GM21447 (cell line): Measurements from ENCODE around the gene MAP3K5.
"Not testable (repeated sequence)": the region's sequence is repeated elsewhere in the genome, so short reads cannot be mapped to it uniquely, and the experiment has no call there.

Experiments
- ATAC-seq: cut with Tn5 transposase; IDR thresholded peaks from one replicate; pipeline ENCODE4 v1.9.1; 2021; ENCODE audit not compliant: unreplicated experiment

MAP3K5 gene

DNA sequence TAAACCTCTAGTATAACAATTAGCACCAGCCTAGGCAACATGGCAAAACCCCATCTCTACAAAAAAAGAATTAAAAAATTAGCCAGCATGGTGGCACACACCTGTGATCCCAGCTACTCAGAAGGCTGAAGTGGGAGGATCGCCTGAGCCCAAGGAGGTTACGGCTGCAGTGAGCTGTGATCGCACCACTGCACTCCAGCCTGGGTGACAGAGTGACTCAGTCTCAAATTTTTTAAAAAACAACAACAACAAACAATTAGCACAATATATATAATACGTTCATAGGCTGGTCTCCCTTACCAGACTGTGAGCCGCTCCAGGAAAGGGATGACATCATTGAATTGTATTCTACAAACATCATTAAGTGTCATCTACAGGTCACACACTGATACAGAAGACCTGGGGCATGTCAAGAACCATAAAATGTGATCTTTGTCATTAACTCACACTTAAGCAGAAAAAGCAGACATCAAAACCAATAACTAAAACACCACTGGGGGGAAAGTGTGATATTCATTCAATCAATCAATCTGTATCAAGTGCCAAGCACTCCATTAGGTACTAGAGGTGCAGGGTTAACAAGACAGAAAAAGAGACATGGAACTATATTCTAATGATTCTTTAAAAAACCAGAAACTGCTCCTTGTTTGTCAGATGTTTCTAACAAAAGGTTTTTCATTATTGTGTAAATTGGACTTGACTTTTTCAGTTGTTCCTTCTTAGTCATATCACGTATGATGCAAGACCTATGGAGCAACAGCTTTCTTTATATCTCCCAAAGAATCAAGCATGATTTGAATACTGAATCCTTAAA lies 17.8 kb downstream of the MAP3K5 start:
- no peak for ATAC-seq

DNA sequence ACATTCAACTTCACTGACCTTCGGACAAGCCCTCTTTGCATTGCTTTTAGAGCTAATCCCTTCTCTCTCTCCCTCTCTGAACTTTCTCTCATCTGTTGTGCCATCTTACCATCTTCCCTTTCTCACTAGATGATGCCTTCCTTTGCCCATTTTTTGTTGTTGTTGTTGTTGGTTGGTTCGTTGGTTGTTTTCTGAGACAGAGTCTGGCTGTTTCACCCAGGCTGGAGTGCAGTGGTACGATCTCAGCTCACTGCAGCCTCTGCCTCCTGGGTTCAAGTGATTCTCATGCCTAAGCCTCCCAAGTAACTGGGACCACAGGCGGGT lies 18.8 kb downstream of the MAP3K5 start:
- ATAC-seq = no peak

DNA sequence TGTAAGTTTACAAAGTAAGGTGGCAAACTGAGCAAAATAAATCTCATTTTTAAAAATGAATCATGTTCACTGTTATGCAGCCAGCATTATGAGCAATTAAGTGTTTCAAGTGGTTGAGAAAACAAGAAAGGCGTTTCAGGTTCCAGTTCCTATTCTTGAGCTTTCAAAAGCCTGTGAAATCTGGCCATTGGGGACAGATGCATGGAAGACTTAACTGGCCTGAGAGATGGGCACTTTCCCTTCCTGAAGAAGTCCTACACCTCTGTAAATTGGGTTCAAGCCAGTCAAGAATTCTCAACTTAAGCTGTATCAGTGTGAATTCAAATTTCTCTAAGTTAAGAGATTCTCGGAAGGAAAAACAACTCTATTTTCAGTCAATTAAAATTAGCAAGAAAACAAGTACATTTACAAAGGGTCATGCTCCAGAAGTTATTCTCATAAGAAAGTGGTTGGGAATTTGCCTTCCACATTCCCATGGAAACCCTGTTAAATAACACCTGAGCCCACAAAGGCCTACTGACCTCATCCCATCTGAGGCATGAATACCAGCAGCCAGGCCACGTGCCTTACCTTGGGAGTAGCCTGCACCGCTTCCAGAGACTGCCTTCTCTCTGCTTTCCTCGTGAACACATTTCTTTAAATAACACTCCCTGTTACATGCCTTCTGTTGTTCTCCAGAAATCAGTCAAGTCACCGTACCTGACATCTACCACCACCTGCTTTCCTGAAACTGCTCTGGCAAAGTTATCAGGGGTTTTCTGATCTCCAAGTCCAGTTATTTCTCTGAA lies 19.4 kb downstream of the MAP3K5 start:
- peak; percentile 78 for ATAC-seq

DNA sequence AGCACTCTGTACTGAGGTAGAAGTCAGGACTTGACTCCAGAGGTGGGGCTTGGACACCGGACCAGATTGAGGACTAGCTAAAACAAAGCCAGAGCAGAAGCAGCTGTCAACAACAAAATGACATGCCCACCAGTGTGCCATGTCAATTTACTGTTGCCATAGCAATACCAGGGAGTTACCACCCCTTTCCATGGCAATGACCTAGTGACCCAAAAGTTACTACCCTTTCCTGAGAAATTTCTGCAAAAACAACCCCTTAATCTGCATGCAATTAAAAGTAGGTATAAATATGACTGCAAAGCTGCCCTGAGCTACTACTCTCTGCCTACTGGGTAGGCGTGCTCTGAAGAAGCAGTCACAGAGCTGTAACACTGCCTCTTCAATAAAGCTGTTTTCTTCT lies 21.0 kb downstream of the MAP3K5 start:
- ATAC-seq = no peak

DNA sequence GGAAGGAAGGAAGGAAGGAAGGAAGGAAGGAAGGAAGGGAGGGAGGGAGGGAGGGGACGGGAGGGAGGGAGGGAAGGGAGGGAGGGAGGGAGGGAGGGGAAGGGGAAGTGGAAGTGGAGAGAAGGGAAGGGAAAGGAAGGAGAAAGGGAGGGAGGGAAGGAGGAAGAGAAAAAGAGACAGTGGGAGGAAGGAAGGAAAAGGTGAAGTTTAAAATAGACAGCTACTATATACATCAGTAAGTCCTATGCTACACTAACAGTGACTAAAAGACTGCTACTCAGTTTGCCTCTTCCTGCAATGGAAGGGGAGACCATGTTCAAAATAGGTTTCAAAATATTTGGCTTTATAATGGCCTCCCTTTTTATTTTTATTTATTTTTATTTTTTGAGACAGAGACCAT lies 22.5 kb downstream of the MAP3K5 start:
- ATAC-seq = no peak

DNA sequence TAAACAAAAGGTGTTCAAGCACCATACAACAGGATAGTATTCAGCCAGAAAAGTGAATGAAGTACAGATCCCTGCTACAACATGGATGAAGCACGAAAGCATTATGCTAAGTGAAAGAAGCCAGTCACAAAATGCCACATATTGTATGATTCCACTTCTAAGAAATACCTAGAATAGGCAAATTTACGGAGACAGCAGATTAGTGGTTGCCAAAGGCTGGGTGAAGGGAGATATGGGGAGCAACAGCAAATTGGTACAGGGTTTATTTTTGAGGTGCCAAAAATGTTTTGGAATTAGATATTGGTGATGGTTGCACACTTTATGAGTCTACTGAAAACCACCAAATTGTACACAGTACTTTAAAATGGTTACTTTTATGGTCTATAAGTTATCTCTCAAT lies 23.2 kb downstream of the MAP3K5 start:
- no peak for ATAC-seq

DNA sequence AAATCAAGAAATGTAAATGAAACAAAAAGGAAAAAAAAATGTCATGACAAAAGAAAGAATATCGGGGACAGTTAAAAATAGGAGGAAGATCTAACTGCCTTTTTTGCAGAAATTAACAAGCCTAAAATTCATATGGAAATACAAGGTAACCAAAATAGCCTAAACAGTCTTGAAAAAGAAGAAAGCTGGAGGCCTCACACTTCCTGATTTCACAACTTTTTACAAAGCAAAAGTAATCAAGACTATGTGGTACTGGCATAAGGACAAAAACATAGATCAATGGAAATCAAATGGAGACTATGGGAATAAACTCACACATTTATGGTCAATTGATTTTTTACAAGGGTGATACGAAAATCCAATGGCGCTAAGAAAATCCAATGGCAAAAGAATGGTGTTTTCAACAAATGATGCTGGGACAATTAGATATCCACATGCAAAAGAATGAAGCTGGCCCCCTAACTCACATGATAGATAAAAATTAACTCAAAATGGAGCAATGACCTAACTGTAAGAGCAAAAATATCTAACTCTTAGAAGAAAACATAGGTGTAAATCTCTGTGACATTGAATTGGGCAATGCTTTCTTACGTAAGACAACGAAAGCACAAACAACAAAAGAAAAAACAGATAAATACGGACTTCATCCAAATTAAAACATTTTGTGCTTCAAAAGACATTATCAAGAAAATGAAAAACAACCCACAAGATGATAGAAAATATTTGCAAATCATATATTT lies 24.5 kb downstream of the MAP3K5 start:
- ATAC-seq = no peak

DNA sequence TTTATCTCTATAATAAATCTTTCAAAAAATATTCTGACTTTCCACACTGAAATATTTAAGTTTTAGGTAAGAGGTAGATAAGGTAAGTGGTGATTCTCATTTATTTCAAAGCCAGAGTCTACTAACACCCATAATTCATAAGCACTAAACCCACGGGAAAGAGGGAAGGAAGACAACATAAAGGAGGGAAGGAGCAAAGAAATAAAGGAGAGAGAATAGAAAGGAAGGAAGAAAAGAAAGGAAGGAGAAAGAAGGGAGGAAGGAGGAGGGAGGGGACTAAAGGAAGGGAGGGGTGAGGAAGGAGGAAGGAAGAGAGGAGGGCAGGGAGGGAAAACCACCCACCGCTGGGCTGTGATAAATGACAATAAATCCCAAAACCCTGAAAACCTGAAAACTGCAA lies 25.2 kb downstream of the MAP3K5 start:
- ATAC-seq = no peak

DNA sequence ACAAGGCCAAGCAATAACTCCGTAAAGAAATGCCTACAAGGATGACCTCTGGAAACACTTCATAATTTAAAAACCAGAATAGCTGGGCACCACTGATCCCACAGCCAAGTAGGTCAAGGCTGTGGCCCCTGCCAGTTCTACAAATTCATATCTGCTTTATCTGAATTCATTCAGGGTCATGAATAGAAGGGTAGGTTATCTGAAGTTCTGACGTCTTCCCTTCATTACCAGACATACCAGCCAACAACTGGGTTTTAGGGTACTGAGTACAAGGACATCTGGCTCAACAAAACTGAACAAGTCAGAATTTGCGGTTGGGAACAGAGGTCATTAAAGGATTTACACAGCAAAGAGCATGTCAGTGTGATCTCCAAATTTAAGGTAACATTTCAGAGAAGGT lies 26.0 kb downstream of the MAP3K5 start:
- no peak for ATAC-seq

DNA sequence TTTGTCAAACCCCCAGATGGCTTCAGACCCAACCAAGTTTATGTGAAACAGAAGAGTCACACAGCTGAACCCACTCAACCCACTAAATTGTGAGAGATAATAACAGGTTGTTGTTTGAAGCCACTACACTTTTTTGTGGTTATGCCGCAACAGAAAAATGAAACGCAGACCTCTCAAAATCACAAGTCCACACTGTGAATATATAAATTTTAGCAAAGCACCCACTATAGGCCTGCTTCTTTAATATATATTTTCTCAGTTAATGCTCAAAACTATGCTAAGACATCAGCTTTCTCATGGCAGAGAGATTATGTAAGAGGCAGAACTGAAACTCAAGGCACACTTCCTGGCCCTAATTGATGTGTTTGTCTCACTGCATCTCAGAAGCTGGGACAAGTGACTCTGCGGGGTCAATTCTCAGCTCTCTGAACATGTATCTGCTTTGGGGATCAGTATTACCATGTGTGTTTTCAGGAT lies 27.7 kb downstream of the MAP3K5 start:
- ATAC-seq = peak; percentile 48

DNA sequence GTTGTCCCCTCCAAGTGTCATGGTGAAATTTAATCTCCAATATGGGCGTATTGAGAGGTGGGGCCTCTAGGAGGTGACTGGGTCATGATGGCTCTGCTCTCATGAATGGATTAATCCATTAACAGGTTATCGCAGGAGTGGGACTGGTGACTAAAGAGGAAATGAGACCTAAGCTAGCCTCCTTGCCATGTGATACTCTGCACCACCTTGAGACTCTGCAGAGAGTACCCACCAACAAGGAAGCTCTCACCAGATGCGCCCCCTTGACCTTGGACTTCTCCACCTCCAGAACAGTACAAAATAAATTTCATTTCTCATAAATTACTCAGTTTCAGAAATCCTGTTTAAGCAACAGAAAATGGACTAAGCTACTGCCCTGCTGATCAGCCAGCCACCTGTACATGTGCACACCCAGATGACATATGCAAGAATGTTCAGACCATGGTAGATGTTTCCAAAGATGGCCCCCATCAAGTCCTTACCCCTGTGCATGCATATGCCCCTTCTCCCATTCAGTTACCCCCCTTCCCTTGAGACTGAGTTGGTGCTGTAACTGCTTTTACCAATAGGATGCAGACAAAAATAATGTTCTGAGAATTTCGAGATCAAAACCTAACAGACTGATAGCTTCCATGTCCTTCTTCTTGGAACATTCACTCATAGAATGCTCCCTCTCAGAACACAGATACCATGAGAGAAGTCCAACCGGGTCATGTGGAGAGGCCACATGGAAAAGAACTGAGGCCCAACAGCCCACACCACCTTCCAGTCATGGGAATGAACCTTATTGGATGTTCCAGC lies 28.4 kb downstream of the MAP3K5 start:
- ATAC-seq = peak; percentile 35

DNA sequence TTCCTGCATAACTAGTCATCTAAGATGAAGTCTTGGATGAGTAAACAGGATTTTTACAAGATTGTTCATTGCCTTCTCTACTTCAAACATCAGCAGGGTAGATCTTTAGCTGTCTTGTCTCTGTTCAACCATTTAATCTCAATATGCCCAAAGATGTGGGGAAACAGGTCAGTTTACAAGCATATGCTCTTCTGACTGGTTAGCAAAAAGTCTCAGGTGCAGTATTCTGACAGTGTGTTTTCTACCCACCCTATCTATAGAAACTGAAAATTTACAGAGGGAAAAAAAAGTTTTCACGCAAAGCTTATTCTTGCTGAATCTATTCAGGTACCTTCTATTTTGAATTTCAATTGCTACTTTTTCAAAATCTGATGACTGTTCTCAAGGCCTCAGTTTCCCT lies 29.0 kb downstream of the MAP3K5 start:
- ATAC-seq = no peak

DNA sequence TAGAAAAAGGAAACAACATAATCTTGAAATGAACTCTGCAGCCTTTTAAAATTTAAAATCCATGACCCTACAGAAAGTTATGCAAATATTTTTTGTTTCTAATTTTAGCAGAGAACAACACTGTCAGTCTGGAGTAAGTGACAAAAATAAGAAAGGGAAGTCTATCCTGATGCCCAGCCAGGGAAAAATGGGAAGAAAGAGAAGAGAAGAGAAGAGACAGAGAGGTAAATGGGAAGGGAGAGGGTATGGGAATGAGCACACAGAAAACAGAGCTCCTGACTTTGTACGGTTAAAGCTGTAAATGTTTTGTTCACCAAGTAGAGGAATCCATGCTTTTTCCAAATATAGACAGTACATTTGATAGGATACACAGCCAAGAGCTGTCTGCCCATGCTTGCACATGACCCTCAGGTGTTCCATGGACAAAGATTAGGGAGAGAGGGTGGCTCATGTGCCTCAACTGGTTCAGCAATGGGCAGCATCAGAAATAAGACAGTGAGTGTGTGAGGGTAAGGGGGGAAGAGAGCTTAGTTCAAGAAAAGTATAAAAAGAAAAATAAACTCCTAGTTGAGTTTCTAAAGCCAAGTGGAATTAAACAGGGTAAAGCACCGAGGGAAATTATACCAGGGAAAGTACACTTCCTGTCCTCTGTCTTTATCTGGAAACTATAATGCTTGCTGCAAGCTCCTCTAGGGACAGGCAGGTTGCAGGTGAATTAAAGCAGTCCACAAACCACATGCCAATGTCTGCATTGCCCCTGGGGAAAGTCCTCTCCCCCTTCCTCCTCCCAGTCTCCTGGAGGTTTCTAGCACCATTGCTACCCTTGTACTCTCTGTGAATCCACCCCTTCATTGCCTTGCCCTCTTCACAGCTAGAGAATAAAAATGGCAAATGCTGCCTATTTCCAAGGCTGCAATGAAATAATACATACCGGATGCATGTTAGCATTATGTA lies 30.0 kb downstream of the MAP3K5 start:
- ATAC-seq = no peak

DNA sequence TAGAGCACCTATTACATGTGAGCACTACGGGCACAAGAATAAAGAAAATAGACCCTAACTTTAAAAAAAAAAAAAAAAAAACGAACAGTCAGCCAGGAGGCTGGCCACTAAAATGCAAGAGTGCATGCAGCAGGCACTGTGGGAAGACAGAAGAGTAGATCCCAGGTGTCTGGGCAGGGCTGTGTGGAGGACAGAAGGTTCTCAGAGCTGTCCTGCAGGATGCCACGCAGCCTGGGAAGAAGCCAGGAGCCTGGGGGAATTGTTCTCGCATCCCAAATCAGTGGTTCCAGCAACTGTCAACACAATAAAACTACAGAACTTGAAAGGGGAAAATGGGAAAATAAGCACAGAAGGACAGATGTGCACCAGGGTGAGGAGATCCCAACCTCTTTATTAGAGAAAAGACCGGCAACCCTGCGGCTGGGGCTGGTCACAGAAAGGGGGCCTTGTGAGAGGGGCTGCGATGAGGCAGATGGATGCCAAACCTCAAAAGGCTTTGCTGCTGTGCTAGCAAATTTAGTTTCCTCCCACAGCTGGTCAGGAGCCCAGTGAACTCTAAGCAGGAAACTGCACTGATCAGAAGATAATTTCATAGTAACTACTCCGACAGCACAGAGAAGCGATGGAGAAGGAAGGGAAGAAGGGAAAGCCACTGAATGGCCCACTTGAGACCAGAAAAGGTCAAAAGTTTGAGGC lies 30.9 kb downstream of the MAP3K5 start:
- ATAC-seq = peak; percentile 31

DNA sequence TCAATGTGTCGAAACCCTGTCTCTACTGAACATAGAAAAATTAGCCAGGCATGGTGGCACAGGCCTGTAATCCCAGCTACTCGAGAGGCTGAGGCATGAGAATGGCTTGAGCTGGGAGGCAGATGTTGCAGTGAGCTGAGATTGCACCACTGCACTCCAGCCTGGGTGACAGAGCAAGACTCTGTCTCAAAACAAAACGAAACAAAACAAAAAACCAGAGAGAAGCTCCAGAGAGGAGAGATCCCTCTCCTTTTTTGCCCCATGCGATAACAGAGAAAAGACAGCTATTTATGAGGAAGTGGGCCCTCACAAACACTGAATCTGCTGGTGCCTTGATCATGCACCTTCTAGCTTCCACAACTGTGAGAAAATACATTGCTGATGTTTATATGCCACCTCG lies 31.5 kb downstream of the MAP3K5 start:
- ATAC-seq = not testable (repeated sequence)

DNA sequence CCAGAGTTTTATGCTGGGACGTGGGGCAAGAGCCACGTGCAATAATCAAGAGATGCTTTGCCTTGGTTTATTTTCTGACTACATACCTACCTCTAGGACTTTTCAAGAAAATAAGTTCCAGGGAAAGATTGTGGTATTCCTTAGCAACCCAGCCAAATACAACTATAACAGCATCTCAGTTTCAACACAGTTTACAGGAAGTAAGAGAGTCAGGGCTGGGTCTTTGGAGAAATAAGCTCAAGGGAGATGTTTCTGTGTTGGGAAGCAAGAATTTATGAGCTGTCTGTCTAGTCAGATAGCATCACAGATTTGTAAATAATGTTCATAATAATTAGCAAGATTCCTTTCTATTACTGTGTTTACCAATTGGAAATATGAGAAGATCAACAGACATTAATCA lies 35.1 kb downstream of the MAP3K5 start:
- ATAC-seq = no peak

DNA sequence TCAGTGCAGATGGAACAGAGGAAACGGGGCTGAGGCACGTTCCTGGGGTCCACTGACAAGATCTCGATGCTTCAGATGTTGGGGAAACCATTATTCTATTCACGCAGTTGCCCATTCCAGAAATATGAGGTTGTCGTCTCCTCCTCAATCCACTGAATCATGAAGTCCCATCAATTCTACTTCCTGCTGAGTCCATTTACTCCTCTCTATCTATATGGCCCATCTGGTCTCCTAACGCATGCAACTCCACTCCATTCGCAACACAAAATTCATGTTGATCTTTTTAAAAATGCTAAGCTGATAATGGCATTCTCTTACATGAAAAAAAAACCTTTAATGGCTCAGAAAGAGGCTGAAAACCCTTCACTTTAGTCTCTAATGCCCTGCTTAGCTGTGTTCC lies 37.5 kb downstream of the MAP3K5 start:
- no peak for ATAC-seq

DNA sequence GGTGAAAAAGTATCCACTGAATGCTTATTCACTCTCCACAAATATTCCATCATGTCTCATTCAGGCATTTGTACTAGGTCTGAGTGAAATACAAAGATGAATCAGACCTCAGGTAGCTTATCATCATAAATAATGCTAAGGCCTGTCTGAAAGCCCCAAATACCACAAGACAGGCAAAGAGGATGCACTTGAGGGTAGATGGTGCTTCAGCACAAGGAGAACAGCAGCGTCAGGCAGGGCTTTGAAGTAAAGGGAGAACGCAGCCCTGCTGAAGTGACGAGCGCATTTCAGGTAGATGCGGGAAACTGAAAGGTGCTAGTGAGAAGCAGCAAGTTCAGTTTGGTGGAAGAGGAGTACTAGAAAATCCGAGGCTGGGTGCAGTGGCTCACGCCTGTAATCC lies 38.7 kb downstream of the MAP3K5 start:
- no peak for ATAC-seq

DNA sequence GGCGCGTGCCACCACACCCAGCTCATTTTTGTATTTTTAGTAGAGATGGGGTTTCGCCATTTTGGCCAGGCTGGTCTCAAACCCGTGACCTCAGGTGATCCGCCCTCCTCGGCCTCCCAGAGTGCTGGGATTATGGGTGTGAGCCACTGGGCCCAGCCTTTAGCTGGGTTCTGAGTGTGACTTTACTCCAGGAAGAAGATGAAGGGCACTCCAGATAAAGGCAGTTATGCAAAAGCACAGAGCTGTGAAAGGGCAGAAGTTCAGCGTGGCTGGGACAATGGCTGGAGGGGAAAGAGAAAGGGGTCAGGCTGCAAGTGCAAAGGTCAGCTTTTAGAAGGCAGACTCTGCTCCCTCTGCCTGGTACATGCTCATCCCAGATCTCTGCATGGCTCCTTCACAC lies 39.7 kb downstream of the MAP3K5 start:
- ATAC-seq = no peak
